Body of pancreas (tissue), 4 donors: ENCODE data around the gene POLE4. TPM values are rescaled to one million over a fixed set of nuclear protein-coding genes. Genes with fewer than 3 reads are reported as not detected.
A peak's percentile ranks its signal among the peaks of the same experiment; 100 is the strongest.

Experiments
- ATAC-seq: fragments of 150-250 bp; one replicate; pipeline ENCODE4 v1.9.1; 2016
- DNase-seq, 4 donors: peaks; one replicate each; pipeline ENCODE4 v3.0.0-alpha.2; 2019
- H3K27ac ChIP-seq, 4 donors: fragments of 200-600 bp; sonication (generic); 1 replicate in 3 of 4; 2 replicates in 1 of 4; pipeline versions ENCODE4 v1.5.1 to v1.6.1; 2016 to 2019; ENCODE audit warnings: mild to moderate bottlenecking in 1 of 4, mixed read lengths in 1 of 4, moderate library complexity in 1 of 4
- H3K27me3 ChIP-seq, 2 donors: fragments of 200-600 bp; sonication (generic); one replicate each; pipeline ENCODE4 v1.6.0; 2016; ENCODE audit warnings: mild to moderate bottlenecking in 1 of 2
- H3K36me3 ChIP-seq, 2 donors: fragments of 200-600 bp; sonication (generic); replicated peaks in 1 of 2; 2 replicates each; pipeline ENCODE4 v1.5.1; 2016; ENCODE audit warnings: low read depth in 2 of 2; ENCODE audit not compliant: insufficient read depth in 1 of 2
- H3K4me1 ChIP-seq: fragments of 200-600 bp; sonication (generic); one replicate; pipeline ENCODE4 v1.6.0; 2016
- H3K4me3 ChIP-seq, 2 donors: fragments of 200-600 bp; sonication (generic); 1 replicate in 1 of 2; 2 replicates in 1 of 2; pipeline ENCODE4 v1.5.1; 2016 to 2019
- H3K9me3 ChIP-seq, 3 donors: fragments of 200-600 bp; sonication (generic); 1 replicate in 2 of 3; 2 replicates in 1 of 3; pipeline ENCODE4 v1.5.1; 2016
- CTCF ChIP-seq, 7 experiments: fragments of 450-650 bp in 4 of 7; fragments of 200-600 bp in 3 of 7; sonication (generic) in 3 of 7; IDR thresholded peaks; one replicate each; pipeline ENCODE4 v1.5.1; 2016 to 2019; ENCODE audit warnings: antibody characterized with exemption in 7 of 7
- POLR2A ChIP-seq, 3 donors: fragments of 450-650 bp; IDR thresholded peaks; one replicate each; pipeline ENCODE4 v1.6.1; 2016; ENCODE audit warnings: antibody characterized with exemption in 3 of 3, mild to moderate bottlenecking in 2 of 3
- WGBS, 2 donors: methylation state at CpG; one replicate each; pipeline ENCODE4 v1.1.5; 2017; 5-methylcytosine and 5-hydroxymethylcytosine counted together
- intact Hi-C: fragments of 100-400 bp; cut with DNase I; formaldehyde crosslinking; loops from one replicate; pipeline ENCODE4 v1.15.1; 2023
- total RNA-seq, 2 donors: library from RNA; depleted of rRNA; stranded (reverse); fragments of >200 nt; gene quantifications; one replicate each; pipeline ENCODE4 v1.1.0, GENCODE V29; 2016

POLE4 gene
- total RNA-seq, result 10 to 100 TPM; 15.2 to 15.8 TPM

GRCh38 chr2:74958274-74959105 lies at the start of gene POLE4:
Gene POLE4, plus strand, starts transcription at chr2:74958643. Its CDS starts 37 bp downstream, at chr2:74958680.
- H3K27ac ChIP-seq, result peak within 1 kb of the TSS; percentile 78 to 93 (median 88)
- no peaks in the 10 kb centered on the region for H3K36me3 ChIP-seq
- peak; percentile 92 to 94 (median 92) for DNase-seq
- ATAC-seq, result peak; percentile 97
- peak within 1 kb of the TSS; percentile 19 to 46 for H3K4me3 ChIP-seq
- 0 to 1% methylated on average over 5 to 59 of the region's 81 CpGs for WGBS, 2 donors
- intact Hi-C loops, result no loop called here
- TF ChIP-seq CTCF (IDR thresholded peaks at IDR 0.05), result peak in 2 of 7 experiments; percentile 28
- TF ChIP-seq POLR2A (IDR thresholded peaks at IDR 0.05), result peak; percentile 78 to 84 (median 83)
- no peaks in the 10 kb centered on the region for H3K27me3 ChIP-seq
- peaks cover 10% of the 10 kb centered on the region for H3K4me1 ChIP-seq
- H3K9me3 ChIP-seq, result no peaks in the 10 kb centered on the region

- 23 to 24% methylated on average over 27 to 31 of the region's 31 CpGs for WGBS, 2 donors
- ATAC-seq, result peak; percentile 48
Measured at GRCh38 chr2:74908748-74909444, 49.5 kb upstream of the POLE4 start.

GRCh38 chr2:74910245-74910644 lies 48.2 kb upstream of the POLE4 start:
- ATAC-seq, result no peak
- DNase-seq, result no peak
- intact Hi-C loops, result no loop called here
- Histone ChIP-seq H3K4me3 (no peak overlapping the region), H3K4me1 (peaks cover 9% of the 10 kb centered on the region), H3K27ac (no peak overlapping the region), H3K9me3 (no peaks in the 10 kb centered on the region), H3K36me3 (no peaks in the 10 kb centered on the region), H3K27me3 (no peaks in the 10 kb centered on the region)
- no peak for TF ChIP-seq POLR2A (IDR thresholded peaks at IDR 0.05)
- TF ChIP-seq CTCF (IDR thresholded peaks at IDR 0.05), result no peak
- 86 to 97% methylated on average over 1 of the region's 1 CpG for WGBS, 2 donors

More at GRCh38 chr2:74908748-74909444, 49.5 kb upstream of the POLE4 start:
- intact Hi-C loops, result no loop called here
- Histone ChIP-seq H3K9me3 (no peaks in the 10 kb centered on the region), H3K4me3 (no peak overlapping the region), H3K27ac (no peak overlapping the region), H3K36me3 (no peaks in the 10 kb centered on the region), H3K4me1 (peaks cover 9% of the 10 kb centered on the region), H3K27me3 (no peaks in the 10 kb centered on the region)
- peak in 2 of 4 donors; percentile 9 to 31 for DNase-seq
- TF ChIP-seq POLR2A (IDR thresholded peaks at IDR 0.05) (no peak), CTCF (IDR thresholded peaks at IDR 0.05) (no peak)

GRCh38 chr2:74911061-74911460 lies 47.4 kb upstream of the POLE4 start:
- TF ChIP-seq POLR2A (IDR thresholded peaks at IDR 0.05) (no peak), CTCF (IDR thresholded peaks at IDR 0.05) (no peak)
- no peak overlapping the region for H3K27ac ChIP-seq
- no peak for ATAC-seq
- peaks cover 9% of the 10 kb centered on the region for H3K4me1 ChIP-seq
- no peaks in the 10 kb centered on the region for H3K36me3 ChIP-seq
- intact Hi-C loops, result no loop called here
- DNase-seq, result no peak
- H3K4me3 ChIP-seq, result no peak overlapping the region
- H3K27me3 ChIP-seq, result no peaks in the 10 kb centered on the region
- no peaks in the 10 kb centered on the region for H3K9me3 ChIP-seq
- 54 to 59% methylated on average over 4 of the region's 4 CpGs for WGBS, 2 donors
